HG02642 (cell line): Measurements from ENCODE around the gene NEUROD1.
"Not testable (repeated sequence)": the region's sequence is repeated elsewhere in the genome, so short reads cannot be mapped to it uniquely, and the experiment has no call there.

Experiments
- ATAC-seq: cut with Tn5 transposase; IDR thresholded peaks from one replicate; pipeline ENCODE4 v1.9.1; 2021; ENCODE audit warnings: mild to moderate bottlenecking; ENCODE audit not compliant: unreplicated experiment, poor library complexity

Gene NEUROD1

DNA sequence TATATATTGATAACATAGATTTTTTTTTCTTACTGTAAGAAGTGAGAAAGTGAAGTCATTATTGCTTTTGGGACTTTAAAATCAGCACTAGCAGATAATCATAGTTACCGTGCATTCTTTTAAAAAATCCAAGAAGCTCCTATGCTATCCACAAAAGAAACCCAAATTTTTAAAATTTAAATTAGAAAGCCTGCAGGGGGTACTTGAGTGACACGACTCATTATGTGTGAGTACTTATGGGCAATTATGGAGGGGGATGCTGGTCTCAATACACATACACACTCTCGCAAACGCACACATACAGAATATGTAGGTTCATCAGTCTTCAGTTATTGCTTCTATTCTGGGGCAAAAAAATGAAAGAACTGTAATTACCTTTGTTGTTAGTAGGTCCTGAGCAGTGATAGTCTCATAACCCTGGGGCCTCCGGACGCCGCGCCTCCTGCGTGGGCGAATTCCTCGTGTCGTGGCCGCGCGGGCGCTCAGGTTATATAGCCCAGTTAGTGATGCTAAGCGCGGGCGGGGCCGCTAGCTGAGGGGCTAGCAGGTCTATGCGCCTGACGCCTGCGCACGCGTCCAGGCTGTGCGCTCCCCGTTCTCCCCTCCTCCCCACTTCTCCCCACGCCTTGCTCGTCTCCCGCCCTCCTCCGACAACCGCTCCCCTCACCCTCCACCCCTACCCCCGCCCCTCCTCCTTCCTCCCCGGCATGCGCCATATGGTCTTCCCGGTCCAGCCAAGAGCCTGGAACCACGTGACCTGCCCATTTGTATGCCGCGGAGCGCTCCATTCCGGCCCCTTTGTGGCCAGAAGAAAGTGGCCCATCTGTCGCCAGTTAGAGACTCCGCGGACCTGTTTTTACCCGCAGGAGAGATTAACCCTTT lies at the start of gene NEUROD1:
Gene NEUROD1 (minus strand): TSS at position 463 of the 882 bp plus-strand sequence. CDS start 1,657 bp downstream, outside the sequence.
- ATAC-seq = no peak

DNA sequence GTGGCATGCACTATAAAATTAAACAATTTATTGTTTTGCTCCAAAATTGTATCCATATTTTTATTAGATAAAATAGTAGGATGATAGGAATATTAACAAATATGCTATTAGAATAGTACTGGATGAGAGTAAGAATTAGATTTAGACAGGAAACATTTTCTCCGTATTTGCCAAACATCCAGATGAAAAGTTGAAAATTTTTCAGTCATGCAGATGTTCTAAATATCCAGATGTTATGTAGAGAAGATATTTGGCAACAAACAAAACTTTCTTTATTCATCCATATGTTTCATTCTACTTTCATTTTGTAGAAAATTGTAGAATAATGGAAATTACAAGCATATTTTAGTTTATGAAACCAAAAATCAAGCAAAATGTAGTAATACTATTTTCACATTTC lies 45.2 kb upstream of the NEUROD1 start:
- ATAC-seq = no peak

DNA sequence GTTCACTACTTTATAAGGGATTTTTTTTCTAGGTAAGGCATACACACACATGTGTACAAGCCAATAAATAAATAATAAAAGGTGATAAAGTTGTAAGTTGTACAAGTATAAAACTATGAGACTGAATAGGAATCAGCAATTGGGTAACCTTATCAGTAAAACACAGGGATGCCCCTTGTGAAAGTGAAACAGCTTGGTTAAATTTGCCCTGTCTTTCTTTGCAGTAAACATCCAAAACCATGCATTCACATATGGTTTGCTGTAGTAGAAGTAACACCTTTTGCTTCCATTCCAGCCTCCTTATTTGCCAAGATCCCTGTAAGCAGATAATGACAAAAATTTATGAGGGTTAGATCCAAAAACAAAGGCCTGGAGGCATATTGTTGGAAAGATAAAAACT lies 44.3 kb upstream of the NEUROD1 start:
- no peak for ATAC-seq

DNA sequence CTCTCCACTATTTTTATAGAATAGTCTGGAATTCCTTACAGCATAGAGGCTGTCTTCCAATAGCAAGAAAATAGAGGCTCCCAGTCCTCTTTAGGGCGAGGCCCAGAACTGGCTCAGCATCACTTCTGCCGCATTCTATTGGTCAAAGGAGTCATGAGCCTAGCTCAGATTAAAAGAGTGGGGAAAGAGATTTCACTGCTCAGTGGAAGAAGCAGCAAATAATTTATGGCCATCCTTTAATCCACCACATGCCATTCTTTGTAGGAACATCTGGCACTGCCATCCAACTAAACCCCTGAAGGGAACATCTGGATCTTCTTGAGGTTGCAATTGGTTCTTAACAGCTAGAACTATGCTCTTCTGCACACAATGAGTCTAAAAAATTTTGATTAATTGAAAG lies 43.4 kb upstream of the NEUROD1 start:
- no peak for ATAC-seq

DNA sequence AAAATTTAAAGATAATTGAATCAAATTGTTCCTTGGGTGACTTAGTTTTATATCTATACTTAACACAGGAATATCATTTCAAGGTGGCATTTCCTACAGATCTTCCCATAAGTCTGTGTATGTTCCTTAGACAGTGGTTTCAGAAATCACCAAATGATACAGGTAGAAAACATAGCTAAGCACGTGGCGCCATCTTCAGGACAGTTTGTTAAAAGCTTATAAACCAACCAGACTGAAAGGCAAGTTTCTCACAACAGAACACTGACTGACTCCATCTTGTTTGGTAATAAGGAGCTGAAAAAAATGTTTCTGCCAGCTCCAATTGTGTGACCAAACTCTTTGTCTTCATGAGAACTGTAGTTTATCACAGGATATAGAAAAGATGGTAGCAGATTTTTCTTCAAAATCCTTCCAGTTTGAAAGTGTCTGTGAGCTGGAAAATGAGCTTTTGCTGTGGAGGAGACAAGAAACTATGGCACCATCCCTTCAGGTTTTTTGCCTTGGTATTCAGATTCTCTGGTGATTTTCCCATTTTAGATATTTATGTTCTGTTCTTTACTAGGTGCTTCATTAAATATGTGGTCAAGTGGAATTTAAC lies 34.8 kb upstream of the NEUROD1 start:
- ATAC-seq = peak; percentile 90

DNA sequence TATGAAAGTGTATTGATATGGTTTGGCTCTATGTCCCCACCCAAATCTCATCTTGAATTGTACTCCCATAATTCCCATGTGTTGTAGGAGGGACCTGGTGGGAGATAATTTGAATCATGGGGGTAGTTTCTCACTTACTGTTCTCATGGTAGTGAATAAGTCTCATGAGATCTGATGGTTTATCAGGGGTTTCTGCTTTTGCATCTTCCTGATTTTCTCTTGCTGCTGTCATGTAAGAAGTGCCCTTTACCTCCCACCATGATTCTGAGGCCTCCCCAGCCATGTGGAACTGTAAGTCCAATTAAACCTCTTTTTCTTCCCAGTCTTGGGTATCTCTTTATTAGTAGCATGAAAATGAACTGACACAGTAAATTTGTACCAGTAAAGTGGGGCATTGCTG lies 30.7 kb upstream of the NEUROD1 start:
- ATAC-seq = not testable (repeated sequence)

DNA sequence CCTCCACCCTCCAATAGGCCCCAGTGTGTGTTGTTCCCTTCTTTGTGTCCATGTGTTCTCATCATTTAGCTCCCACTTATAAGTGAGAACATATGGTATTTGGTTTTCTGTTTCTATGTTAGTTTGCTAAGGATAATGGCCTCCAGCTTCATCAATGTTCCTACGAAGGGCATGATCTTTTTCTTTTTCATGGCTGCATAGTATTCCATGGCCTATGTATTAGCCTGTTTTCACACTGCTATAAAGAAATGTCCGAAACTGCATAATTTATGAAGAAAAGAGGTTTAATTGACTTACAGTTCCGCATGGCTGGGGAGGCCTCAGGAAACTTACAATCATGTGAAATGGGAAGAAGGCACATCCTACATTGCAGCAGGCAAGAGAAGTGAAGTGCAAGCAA lies 22.2 kb upstream of the NEUROD1 start:
- ATAC-seq = not testable (repeated sequence)

DNA sequence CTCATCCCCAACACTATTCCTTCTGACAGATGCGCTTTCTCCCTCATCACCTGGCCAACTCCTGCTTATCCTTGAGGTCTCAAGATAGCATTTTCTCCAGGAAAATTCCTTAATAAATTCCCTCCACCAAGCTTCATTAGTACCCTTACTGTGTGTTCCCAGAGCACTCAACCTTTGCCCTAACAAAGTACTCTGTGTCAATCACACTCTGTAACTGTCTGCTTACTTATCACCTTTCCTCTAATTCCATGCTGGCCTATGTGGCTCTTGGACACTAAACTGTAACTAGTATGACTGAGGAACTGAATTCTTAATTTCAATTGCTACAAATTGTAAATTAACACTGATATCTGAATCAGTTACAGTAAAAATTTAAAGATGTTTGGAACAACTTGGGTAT lies 17.9 kb upstream of the NEUROD1 start:
- ATAC-seq = no peak

DNA sequence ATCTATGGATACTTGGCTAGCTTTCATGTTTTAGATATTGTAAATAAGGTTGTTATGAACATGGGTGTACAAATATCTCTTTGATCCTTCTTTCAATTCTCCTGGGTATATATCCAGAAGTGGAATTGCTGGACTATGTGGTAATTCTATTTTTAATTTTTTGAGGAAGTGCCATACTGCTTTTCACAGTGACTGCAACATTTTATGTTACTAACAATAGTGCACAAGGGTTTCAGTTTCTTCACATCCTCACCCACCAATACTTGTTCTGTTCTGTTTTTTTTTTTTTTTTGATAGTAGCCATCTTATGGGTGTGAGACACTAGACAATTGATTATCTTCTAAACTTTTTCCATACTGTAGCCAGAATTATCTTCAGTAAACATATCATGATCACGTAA lies 17.3 kb upstream of the NEUROD1 start:
- ATAC-seq = no peak

DNA sequence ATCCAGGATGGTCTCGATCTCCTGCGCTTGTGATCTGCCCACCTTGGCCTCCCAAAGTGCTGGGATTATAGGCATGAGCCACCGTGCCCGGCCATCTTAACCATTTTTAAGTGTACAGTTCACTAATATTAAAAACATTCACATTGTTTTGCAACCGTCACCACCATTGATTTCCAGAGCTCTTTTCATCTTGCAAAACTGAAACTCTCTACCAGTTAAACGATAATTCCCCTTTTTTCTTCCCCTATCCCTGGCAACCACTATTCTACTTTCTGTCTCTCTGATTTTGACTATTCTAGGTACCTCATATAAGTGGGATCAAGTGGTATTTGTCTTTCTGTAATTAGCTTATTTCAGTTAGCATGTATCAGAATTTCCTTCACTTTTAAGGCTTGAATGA lies 16.8 kb upstream of the NEUROD1 start:
- no peak for ATAC-seq

DNA sequence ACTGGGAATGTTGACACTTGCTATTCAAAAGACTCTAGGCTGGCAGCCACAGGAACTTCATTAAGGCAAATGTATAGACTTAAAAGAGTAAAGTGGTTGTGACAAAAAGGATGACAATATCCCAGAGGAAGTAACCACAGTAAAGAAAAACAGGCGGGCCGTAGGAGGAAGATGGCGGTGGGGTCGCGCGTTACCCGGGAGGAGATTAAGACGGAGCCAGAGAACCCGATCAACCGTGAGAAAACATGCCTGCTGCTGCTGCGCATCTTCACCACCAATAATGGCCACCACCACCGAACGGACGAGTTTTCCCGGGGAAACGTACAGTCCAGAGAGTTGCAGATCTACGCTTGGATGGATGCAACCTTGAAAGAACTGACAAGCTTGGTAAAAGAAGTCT lies 14.0 kb upstream of the NEUROD1 start:
- no peak for ATAC-seq

DNA sequence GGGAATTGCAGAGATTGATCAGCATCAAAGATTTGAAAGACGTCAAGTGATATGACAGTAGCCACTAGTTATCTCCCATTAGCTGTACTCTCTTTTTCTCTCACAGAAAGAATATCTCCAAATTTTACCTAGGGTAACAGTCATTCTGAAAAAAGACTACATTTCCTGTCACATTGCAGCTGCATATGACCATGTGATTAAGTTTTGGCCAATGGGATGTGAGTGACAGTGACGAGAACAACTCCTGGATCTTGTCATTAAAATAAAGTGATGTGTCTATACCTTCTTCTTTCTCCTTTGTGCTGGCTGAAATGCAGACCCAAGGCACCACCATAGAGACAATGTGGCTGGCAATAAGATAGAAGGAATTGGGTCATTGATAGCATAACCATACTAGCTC lies 10.5 kb upstream of the NEUROD1 start:
- no peak for ATAC-seq

DNA sequence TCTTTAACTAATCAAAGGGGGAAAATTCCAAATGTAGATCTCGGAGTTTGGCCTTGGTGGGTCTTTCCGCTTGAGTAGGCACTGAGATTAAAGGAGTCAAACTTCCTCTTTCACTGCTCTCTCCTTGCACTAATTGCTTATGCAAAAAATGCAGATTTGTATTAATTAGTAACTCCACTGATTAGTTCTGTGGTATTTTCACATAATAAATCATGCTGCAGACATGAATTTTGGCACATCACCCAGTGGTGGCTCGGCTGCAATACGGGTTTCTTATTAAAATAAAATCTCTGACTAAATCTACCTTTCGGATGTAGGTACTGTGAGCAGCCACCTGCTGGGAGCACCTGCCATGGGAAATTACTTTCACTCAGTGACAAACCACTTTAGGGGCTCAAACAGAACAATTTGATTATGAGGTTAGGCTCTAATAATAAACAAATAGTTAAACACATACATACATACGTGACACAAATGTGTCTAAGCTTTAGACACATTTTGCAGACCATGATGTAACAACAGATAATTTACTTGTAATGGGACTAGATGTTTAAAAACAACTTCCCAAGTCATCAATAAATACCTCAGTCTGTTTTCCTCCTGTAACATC lies 6.4 kb upstream of the NEUROD1 start:
- no peak for ATAC-seq

DNA sequence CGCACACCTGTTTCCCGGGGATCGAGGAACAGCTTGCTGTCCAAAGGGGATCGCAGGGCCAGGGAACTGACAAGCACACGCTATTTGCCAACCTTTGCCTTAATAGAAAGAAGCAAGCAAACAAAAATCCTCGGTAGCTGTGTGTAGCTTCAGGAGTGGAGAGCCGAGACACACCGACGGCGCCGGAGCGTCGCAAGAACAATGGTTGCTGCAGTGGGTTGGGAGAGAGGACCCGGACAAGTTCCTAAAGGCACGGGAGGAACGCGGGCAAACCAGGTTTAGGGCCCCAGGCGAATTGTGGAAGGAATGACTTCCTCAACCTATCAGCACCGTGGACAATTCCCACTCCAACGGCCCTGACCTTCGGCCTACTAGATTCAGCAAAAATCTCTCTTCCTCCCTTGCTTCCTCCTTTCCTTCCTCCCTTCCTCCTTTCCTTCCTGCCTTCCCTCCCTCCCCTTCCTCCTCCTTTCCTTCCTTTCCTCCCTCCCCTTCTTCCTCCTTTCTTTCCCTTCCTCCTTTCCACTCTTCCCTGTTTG lies 4.9 kb upstream of the NEUROD1 start:
- no peak for ATAC-seq

DNA sequence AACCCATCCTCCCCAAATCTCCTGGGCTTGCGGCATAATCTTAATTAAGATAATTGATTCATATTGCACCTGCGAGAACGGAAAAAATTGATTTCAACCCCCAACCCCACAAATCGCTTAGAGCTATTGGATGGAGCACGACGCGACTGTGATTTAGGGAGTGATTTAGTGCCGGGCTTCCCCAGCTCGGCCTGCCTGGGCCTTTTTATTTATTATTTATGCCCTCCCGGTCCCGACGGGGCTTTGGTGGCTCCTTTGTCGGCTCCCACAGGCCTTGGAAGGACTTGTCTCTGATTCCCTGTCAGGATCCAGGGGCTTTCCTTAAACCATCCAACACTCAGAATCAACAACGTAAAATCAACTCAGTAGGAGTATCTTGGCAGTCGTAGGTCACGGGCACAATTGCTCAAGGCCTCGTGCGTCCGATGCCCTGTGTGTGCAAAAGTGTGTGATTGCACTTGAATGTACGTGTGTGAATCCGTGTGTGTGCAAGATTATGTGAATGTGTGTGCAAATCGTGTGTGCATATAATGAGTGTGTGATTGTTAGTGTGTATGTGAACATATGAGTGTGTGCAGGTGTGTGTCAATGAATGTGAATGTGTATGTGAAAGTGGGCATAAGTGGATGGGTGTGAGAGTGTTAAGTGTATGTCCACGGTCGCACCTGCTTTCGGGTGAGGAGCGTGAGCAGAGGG lies 4.3 kb upstream of the NEUROD1 start:
- no peak for ATAC-seq

DNA sequence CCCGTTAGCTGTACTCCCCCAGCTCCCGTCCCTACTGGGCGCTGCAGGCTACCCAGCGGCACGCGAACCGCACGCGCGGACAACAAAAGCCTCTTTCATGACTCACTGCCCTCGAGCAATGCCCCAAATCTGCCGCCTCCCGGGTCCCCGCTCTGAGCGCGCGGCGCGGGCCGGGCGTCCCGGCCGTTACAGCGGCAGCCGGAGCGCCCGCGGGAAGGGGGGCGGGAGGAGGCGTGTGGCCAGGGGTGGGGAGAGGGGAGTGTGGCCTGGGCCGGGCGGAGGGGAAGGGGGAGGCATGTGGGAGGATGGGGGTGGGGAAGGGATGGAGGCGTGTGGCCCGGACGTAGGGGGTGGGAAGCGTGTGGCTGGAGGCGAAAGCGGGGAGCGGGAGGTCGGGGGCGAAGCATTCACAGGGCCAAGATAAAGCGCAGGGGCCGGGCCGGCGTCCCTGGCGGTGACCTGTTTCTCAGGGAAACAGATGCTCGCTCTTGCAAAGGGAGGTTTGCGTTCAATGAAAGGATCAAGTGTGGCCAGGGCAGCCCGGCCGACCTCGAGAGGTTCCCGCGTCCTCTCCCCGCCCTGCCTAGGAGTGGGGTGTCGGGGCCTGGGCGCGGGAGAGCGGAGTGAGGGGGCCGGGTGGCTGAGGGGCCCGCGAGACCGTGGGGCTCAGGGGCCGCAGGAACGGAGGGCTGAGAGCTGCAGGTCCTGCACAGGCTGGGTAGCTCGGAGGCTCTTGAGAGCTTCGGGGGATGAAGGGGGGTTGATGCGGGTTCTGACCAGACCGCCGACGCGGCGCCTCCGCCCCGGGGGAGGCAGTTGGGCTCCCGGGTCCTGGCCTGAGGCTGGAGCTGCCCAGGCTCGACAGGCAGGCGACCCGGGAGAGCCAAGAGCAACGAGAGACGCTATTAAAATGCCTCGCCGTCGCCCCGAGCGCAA lies 3.5 kb upstream of the NEUROD1 start:
- no peak for ATAC-seq

DNA sequence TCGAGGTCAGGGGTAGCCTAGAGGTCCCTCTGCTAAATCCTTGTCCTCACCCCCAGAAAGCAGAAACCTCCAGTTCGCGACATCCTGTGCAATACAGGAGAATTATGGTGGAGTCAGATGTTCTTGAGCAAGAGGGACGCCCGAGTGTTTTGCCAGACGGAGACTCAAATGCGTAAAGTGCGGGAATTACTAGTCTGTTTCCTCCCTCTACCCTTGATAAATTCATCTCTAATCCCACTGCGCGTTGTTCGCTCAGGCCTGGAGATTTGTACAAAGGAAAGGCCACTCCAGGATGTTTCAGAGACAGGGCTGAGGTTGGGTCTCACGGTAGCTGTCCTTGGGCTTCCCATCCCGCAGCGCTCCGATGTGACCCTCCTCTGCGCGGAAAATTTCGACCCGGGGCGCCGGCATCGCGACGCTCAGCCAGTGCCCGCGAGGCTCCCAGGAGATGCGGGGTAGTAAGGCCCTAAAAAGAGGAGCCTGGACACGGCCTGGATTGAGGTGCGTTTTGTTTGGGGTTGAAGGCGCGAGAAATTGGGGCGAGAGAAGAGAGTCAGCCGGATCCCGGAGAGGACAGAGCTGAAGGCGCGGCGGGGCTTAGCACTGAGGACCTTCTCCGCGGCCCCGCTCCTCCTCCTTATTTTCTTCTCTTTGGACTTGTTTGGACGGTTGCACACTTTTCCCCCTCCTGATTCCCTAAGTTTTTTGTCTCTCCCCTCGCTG lies 2.6 kb upstream of the NEUROD1 start:
- no peak for ATAC-seq

DNA sequence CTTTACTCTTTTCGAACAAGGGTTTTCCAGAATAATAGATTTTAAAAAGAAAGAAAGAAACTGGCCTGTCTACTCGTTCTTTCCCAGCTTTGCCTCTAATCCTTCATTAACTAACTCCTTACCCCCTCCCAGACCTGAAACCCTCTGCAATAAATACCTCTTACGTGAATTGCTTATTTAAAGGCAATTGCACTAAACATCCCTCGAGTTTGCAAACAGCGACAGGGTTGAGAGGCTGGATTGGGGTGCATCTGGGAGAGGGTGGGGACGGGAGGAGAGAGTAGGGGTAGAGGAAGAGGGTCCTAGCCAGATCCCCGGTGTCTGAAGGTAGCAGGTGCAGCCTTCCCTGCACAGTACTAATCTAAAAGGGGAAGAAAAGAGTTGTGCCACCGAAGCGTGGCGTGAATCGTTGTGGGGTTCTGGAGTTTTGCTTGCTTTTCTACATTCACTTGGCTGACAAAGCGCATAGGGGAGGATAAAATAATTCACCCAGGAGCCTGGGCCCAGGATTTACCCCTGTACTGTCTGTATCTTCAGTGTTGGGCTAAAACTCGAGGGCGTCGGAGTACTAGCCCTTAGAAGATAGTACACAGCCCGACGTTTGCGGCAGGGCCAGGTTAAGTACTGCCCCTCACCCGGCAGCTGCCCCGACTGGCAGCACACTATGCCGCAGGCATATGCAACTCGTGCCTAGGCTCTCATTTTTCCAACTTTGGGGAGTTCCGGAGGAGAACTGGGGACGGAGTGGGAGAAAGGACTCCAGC lies 1.9 kb upstream of the NEUROD1 start:
- ATAC-seq = no peak
